Activated naive CD8-positive, alpha-beta T cell treated with anti-CD3 and anti-CD28 coated beads for 36 hours (primary cell): Measurements from ENCODE around the gene DYNC1H1. TPM values are rescaled to one million over a fixed set of nuclear protein-coding genes. Genes with fewer than 3 reads are reported as not detected.

Experiments used
- DNase-seq: peaks from one replicate; pipeline ENCODE4 v3.0.0; 2021
- H3K27ac Mint-ChIP-seq: one replicate; pipeline ENCODE4 v1.8.0; 2022; ENCODE audit warnings: mild to moderate bottlenecking, moderate library complexity, mixed read lengths
- H3K27me3 Mint-ChIP-seq: one replicate; pipeline ENCODE4 v1.8.0; 2022; ENCODE audit warnings: mild to moderate bottlenecking, mixed read lengths
- H3K36me3 Mint-ChIP-seq: one replicate; pipeline ENCODE4 v1.8.0; 2021; ENCODE audit warnings: mild to moderate bottlenecking, mixed read lengths
- H3K4me1 Mint-ChIP-seq: one replicate; pipeline ENCODE4 v1.8.0; 2021; ENCODE audit warnings: mixed read lengths
- H3K4me3 Mint-ChIP-seq: one replicate; pipeline ENCODE4 v1.8.0; 2022; ENCODE audit warnings: mild to moderate bottlenecking, moderate library complexity, mixed read lengths
- H3K9me3 Mint-ChIP-seq: one replicate; pipeline ENCODE4 v1.8.0; 2022; ENCODE audit warnings: mixed read lengths
- total RNA-seq, 2 experiments: library from RNA; stranded (reverse); gene quantifications; one replicate each; pipeline ENCODE4 v1.2.3, GENCODE V29; 2021

Gene DYNC1H1
- total RNA-seq, 2 experiments from 2014 or later, result 216 to 227 TPM

DNA sequence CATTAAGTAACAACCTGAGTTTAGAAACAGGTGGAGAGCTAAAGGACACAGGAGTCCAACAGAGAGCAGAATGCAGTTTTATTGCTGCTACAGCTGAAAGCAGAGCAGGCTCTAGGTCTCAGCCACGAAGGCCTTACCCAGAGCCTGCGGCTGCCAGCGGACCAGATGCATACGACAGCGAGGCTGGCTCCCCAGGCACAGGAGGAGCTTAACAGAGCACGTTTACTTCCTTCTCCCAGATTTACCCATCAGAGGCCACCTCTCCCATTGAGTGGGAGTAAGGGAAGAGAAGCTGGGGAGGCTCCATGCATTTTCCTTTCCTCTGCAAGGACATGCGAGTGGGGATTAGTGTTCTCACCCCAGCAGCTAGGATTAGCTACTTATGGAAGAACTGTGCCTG is 22.6 kb downstream of the DYNC1H1 start:
- Mint-ChIP-seq H3K4me1 (no peaks in the 10 kb centered on the region), H3K36me3 (peaks cover 16% of the 10 kb centered on the region), H3K4me3 (no peak overlapping the region), H3K27me3 (no peaks in the 10 kb centered on the region), H3K9me3 (no peaks in the 10 kb centered on the region), H3K27ac (no peak overlapping the region)
- no peak for DNase-seq

GRCh38 chr14:101988377-101988776 is 24.0 kb downstream of the DYNC1H1 start:
- H3K27me3 Mint-ChIP-seq, result no peaks in the 10 kb centered on the region
- no peak for DNase-seq
- no peaks in the 10 kb centered on the region for H3K9me3 Mint-ChIP-seq
- no peaks in the 10 kb centered on the region for H3K4me1 Mint-ChIP-seq
- no peak overlapping the region for H3K27ac Mint-ChIP-seq
- peaks cover 16% of the 10 kb centered on the region for H3K36me3 Mint-ChIP-seq
- H3K4me3 Mint-ChIP-seq, result no peak overlapping the region

DNA sequence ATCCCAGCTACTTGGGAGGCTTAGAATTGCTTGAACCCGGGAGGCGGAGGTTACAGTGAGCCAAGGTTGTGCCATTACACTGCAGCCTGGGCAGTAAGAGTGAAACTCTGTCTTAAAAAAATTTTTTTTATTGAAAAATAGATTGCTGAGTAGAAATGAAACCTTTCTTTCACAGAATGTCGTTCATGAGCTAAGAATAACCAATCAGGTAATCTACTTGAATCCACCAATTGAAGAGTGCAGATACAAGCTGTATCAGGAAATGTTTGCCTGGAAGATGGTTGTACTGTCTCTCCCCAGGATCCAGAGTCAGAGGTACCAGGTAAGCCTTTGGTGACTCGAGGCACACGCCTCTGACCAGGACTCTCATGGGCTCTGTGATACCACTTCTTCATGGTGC is 27.0 kb downstream of the DYNC1H1 start:
- H3K4me1 Mint-ChIP-seq, result no peaks in the 10 kb centered on the region

GRCh38 chr14:101992708-101993107 is 28.3 kb downstream of the DYNC1H1 start:
- no peak for DNase-seq
- Mint-ChIP-seq H3K36me3 (peaks cover 28% of the 10 kb centered on the region), H3K27ac (no peak overlapping the region), H3K9me3 (no peaks in the 10 kb centered on the region), H3K4me3 (no peak overlapping the region), H3K4me1 (no peaks in the 10 kb centered on the region), H3K27me3 (no peaks in the 10 kb centered on the region)

More for the DNA sequence above, 27.0 kb downstream of the DYNC1H1 start:
- Mint-ChIP-seq H3K27ac (no peak overlapping the region), H3K27me3 (no peaks in the 10 kb centered on the region), H3K36me3 (peaks cover 23% of the 10 kb centered on the region), H3K4me3 (no peak overlapping the region), H3K9me3 (no peaks in the 10 kb centered on the region)
- DNase-seq, result no peak

DNA sequence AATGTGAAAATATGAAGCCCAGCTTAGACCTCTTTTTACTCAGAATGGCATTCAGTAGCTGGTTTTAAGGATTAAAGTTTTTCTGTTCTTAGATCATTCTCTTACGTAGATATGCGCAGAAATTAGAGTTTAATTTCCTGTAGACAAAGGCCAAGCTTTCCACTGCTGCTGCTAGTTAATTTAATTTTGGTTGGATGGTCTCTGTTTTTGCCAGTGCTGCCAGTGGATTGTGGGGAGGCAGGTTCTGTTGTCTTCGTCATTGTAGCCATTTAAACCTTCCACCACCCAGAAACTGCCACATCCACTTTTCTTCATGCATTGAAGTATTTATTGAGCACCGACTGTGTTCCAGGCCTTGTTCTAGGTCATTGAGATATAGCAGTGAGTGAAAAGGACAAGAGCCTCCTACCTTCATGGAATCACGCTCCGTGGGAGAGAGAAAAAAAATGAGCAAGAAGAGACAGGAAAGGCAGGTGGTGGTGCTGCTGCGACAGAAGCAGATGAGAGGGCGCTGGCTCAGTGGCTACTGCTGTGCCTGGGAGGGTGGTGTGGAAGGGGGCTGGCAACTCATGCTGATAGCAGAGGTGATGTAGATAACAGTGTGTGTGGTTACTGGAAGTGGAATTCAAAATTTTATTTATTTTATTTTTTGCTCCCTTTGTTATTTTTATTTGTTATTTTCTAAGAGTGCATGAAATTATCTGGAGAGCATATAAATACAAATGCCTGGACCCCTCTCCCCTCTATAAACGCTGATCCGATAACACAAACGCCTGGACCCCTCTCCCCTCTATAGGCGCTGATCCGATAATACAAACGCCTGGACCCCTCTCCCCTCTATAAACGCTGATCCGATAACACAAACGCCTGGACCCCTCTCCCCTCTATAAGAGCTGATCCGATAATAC is 33.3 kb downstream of the DYNC1H1 start:
- Mint-ChIP-seq H3K27ac (no peak overlapping the region), H3K4me3 (no peak overlapping the region), H3K36me3 (peaks cover 30% of the 10 kb centered on the region), H3K27me3 (no peaks in the 10 kb centered on the region), H3K9me3 (no peaks in the 10 kb centered on the region), H3K4me1 (no peaks in the 10 kb centered on the region)
- no peak for DNase-seq

- Mint-ChIP-seq H3K4me1 (no peaks in the 10 kb centered on the region), H3K27ac (no peak overlapping the region), H3K27me3 (no peaks in the 10 kb centered on the region), H3K4me3 (no peak overlapping the region), H3K9me3 (no peaks in the 10 kb centered on the region), H3K36me3 (peaks cover 21% of the 10 kb centered on the region)
- DNase-seq, result no peak
Measured at GRCh38 chr14:102000902-102001301, 36.5 kb downstream of the DYNC1H1 start.

DNA sequence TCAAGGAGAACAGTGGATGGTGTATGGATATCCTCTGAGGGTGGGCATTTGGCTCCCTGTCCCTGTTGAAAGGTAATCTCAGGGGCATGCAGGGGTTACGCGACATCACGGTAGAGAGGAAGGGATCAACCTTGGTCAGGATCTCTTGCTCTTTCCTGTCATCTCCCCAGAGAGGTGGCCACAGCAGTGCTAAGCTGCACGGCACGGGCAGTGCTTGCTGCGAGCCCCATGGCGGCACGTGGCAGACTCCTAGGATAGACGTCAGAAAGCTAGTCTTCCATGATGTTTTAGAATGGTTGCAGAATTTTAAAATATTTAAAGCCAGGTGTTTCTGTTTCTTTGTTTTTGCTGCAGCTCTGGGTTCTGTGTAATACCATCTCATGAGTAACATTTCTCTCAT is 41.0 kb downstream of the DYNC1H1 start:
- Mint-ChIP-seq H3K27ac (no peak overlapping the region), H3K36me3 (peaks cover 27% of the 10 kb centered on the region)
- no peak for DNase-seq

DNA sequence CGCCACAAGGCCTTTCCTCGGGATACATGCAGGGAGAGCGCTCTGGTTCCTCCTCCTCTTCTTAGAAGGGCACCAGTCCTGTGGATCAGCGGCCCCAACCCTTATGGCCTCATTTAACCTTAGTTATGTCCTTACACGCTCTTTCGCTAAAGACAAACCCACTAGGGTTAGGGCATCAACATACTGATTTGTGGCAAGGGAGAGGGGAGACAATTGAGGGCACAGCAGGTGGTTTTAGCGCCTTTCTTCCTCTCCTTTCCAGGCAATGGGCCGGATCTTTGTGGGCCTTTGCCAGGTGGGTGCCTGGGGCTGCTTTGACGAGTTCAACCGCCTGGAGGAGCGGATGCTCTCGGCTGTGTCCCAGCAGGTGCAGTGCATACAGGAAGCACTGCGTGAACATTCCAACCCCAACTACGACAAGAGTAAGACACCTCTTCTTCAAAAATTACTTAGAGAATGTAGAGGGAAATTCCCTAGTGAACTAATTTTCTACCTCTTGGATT is 43.6 kb downstream of the DYNC1H1 start:
- no peaks in the 10 kb centered on the region for H3K27me3 Mint-ChIP-seq
- H3K4me1 Mint-ChIP-seq, result no peaks in the 10 kb centered on the region
- peaks cover 28% of the 10 kb centered on the region for H3K36me3 Mint-ChIP-seq
- no peak overlapping the region for H3K4me3 Mint-ChIP-seq
- DNase-seq, result no peak
- no peak overlapping the region for H3K27ac Mint-ChIP-seq
- no peaks in the 10 kb centered on the region for H3K9me3 Mint-ChIP-seq

More for the DNA sequence above, 41.0 kb downstream of the DYNC1H1 start:
- H3K9me3 Mint-ChIP-seq, result no peaks in the 10 kb centered on the region
- no peak overlapping the region for H3K4me3 Mint-ChIP-seq
- no peaks in the 10 kb centered on the region for H3K27me3 Mint-ChIP-seq
- no peaks in the 10 kb centered on the region for H3K4me1 Mint-ChIP-seq

GRCh38 chr14:102008891-102009290 is 44.5 kb downstream of the DYNC1H1 start:
- no peak overlapping the region for H3K27ac Mint-ChIP-seq
- no peaks in the 10 kb centered on the region for H3K4me1 Mint-ChIP-seq
- H3K27me3 Mint-ChIP-seq, result no peaks in the 10 kb centered on the region
- H3K4me3 Mint-ChIP-seq, result no peak overlapping the region
- H3K36me3 Mint-ChIP-seq, result peaks cover 37% of the 10 kb centered on the region
- DNase-seq, result no peak
- H3K9me3 Mint-ChIP-seq, result no peaks in the 10 kb centered on the region

- Mint-ChIP-seq H3K27me3 (no peaks in the 10 kb centered on the region), H3K4me1 (no peaks in the 10 kb centered on the region), H3K36me3 (peaks cover 41% of the 10 kb centered on the region), H3K4me3 (no peak overlapping the region), H3K27ac (no peak overlapping the region), H3K9me3 (no peaks in the 10 kb centered on the region)
- DNase-seq, result no peak
Measured at GRCh38 chr14:102011631-102012030, 47.3 kb downstream of the DYNC1H1 start.

DNA sequence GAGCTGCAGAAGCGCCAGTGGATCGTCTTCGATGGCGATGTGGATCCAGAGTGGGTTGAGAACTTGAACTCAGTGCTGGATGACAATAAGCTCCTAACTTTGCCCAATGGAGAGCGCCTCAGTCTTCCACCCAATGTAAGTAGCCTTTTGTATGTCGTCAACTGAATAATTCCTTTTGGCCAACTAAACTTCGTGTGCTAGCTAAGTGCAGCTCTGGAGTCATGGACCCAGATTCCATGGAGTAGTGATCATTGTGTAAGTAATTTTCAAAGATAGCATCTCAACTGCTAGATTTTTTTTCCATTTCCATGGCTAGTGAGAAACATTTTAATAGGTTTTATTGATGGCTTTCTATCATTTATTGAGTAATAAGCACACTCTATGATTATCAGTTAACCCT is 48.0 kb downstream of the DYNC1H1 start:
- no peak for DNase-seq
- peaks cover 36% of the 10 kb centered on the region for H3K36me3 Mint-ChIP-seq
- H3K4me1 Mint-ChIP-seq, result no peaks in the 10 kb centered on the region
- H3K27ac Mint-ChIP-seq, result no peak overlapping the region
- no peaks in the 10 kb centered on the region for H3K27me3 Mint-ChIP-seq
- no peaks in the 10 kb centered on the region for H3K9me3 Mint-ChIP-seq
- H3K4me3 Mint-ChIP-seq, result no peak overlapping the region

- Mint-ChIP-seq H3K9me3 (no peaks in the 10 kb centered on the region), H3K27me3 (no peaks in the 10 kb centered on the region), H3K4me3 (no peak overlapping the region), H3K27ac (no peak overlapping the region), H3K36me3 (peaks cover 41% of the 10 kb centered on the region), H3K4me1 (peaks cover 3% of the 10 kb centered on the region)
- no peak for DNase-seq
Measured at GRCh38 chr14:102013669-102014200, 49.4 kb downstream of the DYNC1H1 start.

GRCh38 chr14:102015045-102015685 is 50.8 kb downstream of the DYNC1H1 start:
- Mint-ChIP-seq H3K4me3 (no peak overlapping the region), H3K36me3 (peaks cover 44% of the 10 kb centered on the region), H3K4me1 (peaks cover 16% of the 10 kb centered on the region), H3K9me3 (no peaks in the 10 kb centered on the region), H3K27me3 (no peaks in the 10 kb centered on the region), H3K27ac (no peak overlapping the region)
- DNase-seq, result no peak

- Mint-ChIP-seq H3K4me1 (peaks cover 21% of the 10 kb centered on the region), H3K36me3 (peaks cover 43% of the 10 kb centered on the region), H3K9me3 (no peaks in the 10 kb centered on the region), H3K27ac (no peak overlapping the region), H3K4me3 (no peak overlapping the region), H3K27me3 (no peaks in the 10 kb centered on the region)
- no peak for DNase-seq
Measured at GRCh38 chr14:102015771-102016170, 51.4 kb downstream of the DYNC1H1 start.

DNA sequence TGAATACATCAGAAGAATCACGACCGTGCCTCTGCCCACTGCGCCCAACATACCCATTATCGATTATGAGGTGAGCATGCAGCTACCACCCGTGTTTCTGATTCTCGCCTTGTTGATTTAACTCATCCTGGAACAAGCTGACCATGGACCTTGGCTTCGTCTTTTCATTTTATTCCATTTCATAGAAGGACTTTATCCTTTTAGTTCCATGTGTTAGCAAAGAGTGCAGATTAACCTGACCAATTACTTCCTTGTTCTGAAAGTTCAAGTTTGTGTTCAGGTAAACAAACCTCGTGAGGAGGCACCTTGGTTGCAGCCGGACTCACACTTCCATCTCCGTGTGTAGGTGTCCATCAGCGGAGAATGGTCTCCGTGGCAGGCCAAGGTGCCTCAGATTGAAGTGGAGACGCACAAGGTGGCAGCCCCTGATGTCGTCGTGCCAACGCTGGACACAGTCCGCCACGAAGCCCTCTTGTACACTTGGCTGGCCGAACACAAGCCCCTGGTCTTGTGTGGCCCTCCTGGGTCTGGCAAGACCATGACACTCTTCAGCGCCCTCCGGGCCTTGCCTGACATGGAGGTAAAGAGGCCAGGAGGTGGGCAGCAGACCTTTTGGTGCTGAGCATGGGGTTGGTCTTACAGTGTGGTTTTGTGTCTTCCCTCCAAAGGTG is 52.2 kb downstream of the DYNC1H1 start:
- DNase-seq, result no peak
- Mint-ChIP-seq H3K9me3 (no peaks in the 10 kb centered on the region), H3K4me3 (no peak overlapping the region), H3K4me1 (peaks cover 28% of the 10 kb centered on the region), H3K27ac (no peak overlapping the region), H3K36me3 (peaks cover 43% of the 10 kb centered on the region), H3K27me3 (no peaks in the 10 kb centered on the region)
